Activated T-cell treated with anti-CD3 and anti-CD28 coated beads for 48 hours (primary cell): ENCODE data around the gene ZNF667.

Experiments used
- DNase-seq: peaks from one replicate; pipeline ENCODE4 v3.0.0-alpha.2; 2020; ENCODE audit warnings: low read depth

ZNF667 gene

DNA sequence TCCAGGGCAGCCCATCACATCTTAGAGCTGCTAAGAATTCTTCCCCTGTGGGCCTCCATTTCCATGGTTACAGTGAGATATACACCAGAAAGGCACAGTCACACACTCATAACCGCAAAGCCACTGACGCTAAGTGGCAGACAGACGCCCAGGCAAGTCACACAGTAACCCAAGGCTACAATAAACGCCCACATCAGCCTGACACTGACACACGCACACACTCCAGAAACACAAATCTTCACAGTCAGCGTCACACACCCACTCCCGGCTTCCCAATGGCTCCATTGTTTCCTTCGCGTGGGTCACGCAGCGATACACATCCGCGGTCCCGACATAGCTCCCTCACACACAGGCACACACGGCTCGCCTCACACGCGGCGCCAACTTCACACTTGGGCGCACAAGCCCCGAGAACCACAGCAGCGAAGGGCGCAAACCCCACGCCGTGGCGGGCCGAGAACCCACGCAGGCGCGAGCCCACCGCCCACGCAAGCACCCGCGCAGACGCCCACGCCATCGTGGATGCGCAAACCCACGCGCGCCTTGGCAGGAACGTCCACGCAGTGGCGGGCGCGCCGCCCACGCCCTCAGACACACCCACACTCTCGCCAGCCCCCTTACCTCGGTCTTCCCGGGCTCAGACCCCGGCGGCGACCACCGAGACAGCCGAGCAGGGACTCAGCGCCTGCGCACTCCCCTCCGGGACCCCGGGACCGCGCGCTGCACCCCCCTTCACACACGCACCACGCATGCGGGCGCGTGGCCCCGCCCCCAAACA is at the start of gene ZNF667:
Gene ZNF667 (minus strand): TSS at position 695 of the 778 bp plus-strand sequence. CDS start 14,975 bp downstream, outside the sequence.
- peak; percentile 6 for DNase-seq

DNA sequence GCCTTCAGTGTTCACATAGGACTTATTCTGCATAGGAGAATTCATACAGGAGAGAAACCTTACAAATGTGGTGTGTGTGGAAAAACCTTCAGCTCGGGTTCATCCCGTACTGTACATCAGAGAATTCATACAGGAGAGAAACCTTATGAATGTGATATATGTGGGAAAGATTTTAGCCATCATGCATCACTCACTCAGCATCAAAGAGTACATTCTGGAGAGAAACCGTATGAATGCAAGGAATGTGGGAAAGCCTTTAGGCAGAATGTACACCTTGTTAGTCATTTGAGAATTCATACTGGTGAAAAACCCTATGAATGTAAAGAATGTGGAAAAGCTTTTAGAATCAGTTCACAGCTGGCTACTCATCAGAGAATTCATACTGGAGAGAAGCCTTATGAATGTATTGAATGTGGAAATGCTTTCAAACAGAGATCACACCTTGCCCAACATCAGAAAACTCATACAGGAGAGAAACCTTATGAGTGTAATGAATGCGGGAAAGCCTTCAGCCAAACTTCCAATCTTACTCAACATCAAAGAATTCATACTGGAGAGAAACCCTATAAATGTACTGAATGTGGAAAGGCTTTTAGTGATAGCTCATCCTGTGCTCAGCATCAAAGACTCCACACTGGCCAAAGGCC is 48.2 kb upstream of the ZNF667 start:
- no peak for DNase-seq

DNA sequence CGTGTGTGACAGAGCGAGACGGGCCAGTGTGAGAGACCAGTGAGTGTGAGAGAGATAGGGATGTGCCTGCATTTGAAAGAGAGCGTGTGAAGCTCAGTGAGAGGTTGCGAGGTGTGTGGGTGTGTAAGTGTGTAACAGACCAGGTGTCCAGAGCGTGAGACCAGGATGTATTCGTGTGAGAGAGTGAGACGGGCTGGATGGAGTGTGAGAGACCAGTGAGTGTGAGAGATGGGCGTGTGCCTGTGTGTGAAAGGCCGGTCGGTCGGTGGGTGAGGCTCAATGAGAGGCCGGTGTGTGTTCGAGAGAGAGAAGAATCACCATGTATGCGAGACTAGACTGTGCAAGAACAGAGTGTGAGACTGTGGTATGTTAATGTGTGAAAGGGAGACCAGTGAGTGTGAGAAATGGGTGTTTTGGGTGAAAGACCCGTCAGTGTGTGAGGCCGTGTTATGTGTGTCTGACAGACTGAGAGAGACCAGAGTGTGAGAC is 31.2 kb upstream of the ZNF667 start:
- DNase-seq, result no peak

DNA sequence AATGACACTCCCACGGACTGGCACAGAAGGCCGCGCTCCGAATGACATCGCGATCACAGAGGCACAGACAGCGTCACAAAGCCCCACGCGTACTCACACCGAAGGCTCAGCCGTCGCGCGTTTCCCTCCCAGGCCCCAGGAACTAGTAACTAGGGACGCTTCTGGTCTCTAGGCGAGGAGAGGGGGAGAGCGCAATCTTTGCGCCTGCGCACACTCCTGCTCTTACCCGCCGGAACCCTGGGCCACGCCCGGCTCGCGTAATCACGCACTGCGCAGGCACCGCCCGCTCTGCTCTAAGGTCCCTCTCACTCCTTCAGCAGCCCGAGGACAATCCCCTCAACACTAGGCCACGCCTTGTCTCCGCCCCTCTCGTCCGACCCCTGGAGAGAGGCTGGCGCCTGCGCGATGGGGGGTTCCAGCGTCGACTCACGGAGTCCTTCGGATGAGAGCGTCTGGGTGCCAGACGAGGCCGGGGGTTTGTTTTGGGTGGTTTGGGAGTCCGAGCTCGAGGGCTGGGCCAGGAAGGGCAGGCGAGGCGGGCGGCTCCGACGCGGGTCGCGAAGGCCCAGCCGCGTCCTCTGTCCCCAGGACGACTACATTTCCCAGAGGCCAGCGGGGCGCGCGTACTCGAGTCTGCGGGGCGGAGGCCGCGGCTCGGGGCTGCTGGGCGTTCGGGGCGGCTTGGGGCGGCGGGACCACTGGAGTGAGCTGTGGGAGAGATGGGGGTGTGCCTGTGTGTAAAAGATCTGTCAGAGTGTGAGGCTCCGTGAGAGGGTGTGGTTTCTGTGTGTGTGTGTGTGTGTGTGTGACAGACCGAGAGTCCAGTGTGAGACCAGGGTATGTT is 30.5 kb upstream of the ZNF667 start, which contains the start of gene ZNF471:
Gene ZNF471 (plus strand): TSS at position 410 of the 844 bp plus-strand sequence. CDS start 3,717 bp downstream, outside the sequence.
- peak; percentile 77 for DNase-seq

DNA sequence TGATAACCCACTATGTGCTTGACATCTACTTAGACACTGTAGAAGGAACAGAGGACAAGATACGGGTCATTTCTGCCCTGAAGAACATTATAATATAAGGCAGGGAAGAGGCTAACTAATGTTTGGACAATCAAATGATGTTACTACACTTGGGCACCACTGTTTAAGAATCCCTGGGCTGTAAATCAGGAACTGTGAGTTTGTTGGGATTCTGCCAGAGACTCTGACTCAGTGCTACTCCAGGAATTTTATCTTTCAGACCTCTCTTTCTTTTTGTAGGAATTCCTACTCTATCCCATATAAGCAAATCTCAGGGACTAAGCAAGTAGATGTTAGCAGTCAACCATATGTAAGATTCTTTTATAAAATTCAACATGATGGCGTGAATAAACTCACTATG is 27.4 kb upstream of the ZNF667 start:
- DNase-seq, result no peak

DNA sequence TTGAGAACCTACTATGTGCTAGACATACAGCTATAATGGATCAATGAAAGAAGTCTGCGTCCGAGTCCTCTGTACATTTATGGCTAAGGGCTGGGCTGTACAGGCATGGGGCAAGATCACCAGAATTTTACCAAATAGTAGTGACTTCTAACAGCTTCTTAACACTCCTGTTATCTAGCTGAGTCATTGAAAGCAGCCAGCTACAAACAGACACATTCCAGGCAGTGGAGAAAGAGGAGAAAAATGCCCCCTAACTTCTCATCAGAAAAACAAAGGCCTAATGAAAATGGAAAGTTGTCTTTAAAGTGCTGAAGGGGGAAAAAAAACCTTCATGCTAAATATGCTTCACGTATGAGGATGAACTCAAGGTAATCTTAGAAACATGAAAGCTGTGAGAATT is 14.3 kb upstream of the ZNF667 start:
- no peak for DNase-seq

DNA sequence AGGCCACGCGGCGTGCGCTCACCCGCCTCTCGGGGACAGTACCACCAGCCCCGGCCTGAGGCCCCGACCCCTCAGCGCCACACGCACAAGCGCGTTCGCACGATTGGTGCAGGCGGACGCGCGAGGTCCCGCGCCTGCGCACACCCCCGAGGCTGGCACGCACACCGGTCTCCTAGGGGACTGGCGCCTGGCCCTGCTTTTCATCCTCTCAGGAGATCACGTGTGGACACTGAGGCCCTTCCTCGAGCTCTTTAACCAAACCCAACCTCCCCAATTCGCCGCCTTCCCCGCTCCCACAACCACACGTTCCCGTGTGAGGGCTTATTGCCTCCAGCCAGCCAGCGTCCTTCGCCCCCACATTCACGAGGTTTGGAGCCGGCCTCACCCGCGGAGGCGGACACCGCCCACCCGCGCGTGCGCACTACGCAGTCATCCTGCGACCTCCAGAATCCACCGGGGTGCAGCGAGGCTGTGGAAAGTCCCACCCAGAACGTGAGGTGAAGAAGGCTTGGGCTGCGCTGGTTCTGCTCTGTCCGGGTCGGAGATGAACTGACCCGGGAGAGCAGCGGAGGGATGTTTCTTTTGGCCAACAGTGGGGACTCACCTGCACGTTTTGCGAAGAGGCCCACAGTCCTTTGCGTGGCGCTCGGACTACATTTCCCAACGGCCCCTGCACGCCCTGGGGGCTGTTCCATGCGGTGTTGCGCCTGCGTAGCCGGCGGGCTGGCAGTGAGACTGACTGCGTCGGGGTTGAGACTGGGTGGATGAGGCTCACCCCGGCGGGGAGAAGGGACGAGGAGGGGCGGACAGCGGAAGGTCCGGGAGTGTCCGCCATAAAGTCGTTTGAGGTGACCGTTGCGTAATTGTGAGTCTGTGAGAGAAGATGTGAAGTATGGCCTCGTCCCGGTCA is 539 bp upstream of the ZNF667 start:
- DNase-seq, result peak; percentile 59

DNA sequence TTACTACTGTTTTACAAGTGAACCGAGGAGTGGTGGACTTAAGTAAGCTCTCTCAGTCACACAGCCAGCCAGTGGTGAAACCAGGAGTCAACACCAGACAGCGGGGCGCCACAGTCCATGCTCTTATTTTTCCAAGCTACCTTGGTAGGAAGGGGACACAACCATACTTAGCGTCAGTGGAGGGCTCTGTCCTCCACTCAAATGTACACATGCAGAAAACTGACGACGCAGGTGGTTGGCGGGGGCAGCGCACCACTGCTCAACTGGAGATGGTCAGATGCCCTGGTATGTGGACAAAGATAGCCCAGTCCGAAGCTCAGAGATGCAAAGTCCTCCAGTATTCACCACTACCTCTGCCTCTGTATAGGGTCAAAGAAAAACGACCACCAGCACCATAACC is 1.1 kb downstream of the ZNF667 start:
- DNase-seq, result no peak

DNA sequence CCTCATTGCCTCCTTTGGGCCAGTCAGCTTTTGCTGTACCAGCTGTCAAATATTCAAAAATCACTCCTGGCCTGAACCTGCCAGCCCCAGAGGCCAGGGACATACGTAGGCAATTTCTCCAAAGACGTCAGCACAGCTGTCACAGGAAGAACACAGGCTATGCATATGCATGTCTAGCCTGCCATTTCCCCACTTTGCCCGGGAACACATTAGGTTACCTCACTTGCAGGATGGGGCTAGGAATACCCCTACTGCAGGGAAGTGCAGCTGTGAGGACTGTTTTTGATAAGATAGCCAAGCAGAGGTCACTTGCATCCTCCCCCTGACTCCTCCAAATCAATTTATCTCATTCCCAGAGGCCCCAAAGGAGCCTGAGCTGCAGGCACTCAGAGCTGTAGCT is 2.8 kb downstream of the ZNF667 start:
- DNase-seq, result no peak

DNA sequence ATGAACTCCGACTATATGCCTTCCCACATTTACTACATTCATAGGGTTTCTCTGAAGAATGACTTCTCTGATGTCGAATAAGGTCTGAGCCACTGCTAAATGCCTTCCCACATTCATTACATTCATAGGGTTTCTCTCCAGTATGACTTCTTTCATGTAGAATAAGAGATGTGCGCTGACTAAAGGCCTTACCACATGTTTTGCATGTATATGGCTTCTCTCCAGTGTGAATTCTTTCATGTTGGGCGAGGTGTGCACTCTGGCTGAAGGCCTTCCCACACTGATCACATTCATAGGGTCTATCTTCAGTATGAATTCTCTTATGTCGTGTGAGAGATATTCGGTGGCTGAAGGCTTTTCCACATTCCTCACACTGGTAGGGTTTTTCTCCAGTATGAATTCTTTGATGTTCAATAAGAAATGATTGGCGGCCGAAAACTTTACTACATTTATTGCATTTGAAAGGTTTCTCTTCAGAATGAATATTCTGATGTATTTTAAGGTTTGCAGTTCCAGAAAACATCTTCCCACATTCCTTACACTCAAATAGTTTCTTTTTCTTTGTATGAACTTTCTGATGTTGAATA is 35.8 kb downstream of the ZNF667 start:
- no peak for DNase-seq

DNA sequence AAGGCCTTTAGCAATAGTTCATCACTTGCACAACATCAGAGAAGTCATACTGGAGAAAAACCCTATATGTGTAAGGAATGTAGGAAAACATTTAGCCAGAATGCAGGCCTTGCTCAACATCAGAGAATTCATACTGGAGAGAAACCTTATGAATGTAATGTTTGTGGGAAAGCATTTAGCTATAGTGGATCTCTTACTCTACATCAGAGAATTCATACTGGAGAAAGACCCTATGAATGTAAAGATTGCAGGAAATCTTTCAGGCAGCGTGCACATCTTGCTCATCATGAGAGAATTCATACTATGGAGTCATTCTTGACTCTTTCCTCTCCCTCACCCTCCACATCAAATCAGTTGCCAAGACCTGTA is 53.2 kb downstream of the ZNF667 start:
- DNase-seq, result no peak

DNA sequence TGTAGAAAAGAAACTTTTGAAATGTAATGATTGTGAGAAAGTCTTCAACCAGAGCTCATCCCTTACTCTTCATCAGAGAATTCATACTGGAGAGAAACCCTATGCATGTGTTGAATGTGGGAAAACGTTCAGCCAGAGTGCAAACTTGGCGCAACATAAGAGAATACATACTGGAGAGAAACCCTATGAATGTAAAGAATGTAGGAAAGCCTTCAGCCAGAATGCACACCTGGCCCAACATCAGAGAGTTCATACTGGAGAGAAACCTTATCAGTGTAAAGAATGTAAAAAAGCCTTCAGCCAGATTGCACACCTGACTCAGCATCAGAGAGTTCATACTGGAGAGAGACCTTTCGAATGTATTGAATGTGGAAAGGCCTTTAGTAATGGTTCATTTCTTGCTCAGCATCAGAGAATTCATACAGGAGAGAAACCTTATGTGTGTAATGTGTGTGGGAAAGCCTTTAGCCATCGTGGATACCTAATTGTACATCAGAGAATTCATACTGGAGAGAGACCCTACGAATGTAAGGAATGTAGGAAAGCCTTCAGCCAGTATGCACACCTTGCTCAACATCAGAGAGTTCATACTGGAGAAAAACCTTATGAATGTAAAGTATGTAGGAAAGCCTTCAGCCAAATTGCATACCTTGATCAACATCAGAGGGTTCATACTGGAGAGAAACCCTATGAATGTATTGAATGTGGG is 53.7 kb downstream of the ZNF667 start:
- DNase-seq, result no peak

DNA sequence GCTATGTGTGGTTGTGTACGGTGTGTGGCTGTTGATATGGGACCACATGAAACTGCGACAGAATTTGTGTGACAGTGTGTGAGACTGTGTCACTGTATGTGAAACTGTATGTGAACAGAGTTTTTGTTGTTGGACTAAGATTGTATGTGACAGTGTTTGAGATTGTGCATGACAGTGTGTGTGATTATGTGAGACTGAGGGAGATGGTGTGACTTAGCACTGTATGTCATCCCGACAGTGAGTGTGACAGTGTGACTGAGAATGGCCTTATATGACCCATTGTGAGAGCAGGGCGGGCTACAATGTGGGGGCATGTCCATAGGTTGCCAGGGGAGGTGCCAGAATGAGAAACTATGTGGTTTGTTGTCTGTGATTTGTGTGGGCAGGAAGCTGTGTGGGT is 72.1 kb downstream of the ZNF667 start:
- no peak for DNase-seq

DNA sequence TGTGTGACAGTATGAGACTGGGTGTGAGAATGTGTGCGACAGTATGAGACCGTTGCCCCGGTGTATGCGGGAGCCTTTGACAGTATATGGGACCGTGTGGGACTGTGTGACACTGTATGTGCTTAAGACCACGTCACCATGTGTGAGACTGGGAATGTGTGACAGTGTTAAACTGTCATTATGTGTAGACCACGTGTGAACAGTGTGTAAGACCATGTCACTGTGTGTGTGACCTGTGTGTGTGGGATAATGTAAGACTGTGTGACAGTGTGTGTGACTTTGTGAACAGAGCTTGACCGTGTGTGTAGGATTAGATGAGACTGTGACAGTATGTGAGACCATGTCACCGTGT is 72.5 kb downstream of the ZNF667 start:
- DNase-seq, result no peak

DNA sequence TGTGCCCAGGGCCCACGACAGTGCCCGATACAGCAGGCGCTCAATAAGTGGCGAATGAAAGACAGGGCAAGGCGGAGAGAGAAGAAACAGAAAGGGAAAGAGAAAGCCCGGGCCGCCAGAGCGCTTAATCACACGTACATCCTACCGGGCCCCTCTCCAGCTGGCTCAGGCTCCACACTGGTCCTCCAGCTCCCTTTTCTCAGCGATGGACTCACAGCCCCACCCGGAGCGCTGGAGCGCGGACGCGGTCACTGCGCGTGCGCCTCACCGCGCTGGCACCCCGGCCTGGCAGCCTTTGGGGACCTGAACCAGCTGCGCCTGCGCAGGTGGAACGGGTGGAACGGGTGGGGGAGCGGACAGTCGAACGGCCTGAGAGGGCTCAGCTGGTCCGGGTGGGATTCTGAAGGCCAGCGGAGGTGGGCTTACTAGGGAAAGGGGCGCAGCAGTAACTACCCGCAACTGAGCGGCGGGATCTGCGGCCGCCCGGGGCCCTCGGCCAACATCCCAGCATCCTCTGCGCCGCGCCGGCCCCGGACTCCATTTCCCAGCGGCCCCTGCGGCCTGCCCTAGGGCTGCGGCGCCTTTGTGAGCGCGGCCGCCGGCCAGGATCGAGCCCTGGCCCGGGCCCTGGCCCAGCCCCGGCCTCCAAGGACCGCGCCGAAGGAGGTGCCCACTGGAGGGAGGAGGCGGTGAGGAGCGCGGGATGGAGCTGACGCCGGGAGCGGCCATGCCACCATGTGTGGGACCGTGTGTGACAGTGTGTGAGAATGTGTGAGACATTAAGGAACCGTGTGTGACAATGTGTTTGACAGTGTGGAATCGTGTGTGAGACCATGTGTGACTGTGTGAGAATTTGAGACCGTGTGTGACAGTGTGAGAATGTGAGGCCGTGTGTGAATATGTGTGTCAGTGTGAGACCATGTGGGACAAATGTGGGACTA is 73.1 kb downstream of the ZNF667 start, which contains the start of gene ZNF583:
Gene ZNF583 (plus strand): TSS at position 569 of the 941 bp plus-strand sequence. CDS start 2,783 bp downstream, outside the sequence.
- peak; percentile 87 for DNase-seq

DNA sequence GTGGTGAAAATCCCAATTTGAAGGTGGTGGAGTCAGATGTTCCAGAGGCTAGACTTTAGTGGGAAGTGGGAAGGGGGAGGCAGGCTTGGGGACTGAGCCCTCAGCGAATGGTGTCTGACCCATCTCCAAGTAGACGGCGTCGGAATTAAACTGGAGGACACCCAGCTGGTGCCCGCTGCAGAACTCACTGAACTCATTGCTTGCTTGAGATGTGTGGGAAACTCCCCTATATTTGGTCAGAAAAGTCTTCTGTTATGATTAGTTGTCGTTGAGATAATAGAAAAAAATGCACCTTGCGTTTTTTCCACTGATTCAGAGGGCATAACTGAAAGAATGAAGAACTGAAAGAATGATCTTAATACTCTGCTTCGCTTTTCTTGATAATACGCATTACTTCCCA is 73.9 kb downstream of the ZNF667 start:
- no peak for DNase-seq

DNA sequence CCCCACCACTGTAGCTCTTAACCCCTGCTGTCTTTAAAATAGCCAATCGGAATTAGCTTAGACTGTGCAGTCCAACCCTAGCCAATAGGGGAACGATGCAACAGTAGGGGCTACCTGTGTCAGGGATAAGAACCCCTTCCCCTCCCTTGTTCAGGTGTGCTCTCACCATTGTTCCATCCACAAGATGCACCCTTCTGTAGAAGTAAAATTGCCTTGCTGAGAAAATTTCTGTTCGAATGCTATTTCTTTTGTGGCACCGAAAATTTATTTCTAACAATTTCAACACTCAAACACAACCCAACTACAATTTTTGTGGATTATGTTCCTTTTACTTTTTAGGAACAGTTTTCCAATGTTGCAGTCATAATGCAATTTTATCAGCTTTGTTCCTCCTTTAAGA is 76.7 kb downstream of the ZNF667 start:
- no peak for DNase-seq

DNA sequence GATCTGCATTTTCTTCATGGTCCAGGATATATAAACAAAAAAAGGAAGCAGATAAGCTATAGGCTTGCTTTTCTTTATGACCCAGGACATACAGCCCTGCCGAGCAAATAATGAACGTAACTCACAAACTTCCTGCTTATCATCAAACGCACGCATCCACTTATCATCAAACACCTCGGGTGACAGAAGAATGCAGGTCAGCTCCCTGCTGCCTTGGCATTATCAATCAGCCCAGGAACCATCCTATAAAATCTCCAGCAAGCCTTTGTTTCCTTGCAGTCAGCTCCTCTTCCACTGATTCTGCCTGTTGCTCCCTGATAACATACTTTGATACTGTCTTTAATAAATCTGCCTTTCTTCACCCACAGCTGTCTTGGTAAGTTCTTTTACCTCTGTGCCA is 78.3 kb downstream of the ZNF667 start:
- DNase-seq, result no peak
